OCI-LY7 (cell line): Measurements from ENCODE around the gene KDM6A. TPM values are rescaled to one million over a fixed set of nuclear protein-coding genes. Genes with fewer than 3 reads are reported as not detected.

Experiments used
- BruUV-seq: library from RNA; stranded (reverse); fragments of 400-500 nt; replicated peaks from 2 replicates; lab custom pipeline; 2021; lab: Mats Ljungman, UMichigan
- CTCF ChIA-PET: fragments of 300-600 bp; sonication (Branson Sonifier 250); formaldehyde crosslinking; loops from one replicate; lab custom pipeline; 2022; ENCODE audit warnings: antibody characterized with exemption; ENCODE audit not compliant: unreplicated experiment; lab: Charles Lee
- POLR2A ChIA-PET: fragments of 300-600 bp; sonication (Branson Sonifier 250); formaldehyde crosslinking; loops from one replicate; lab custom pipeline; 2022; ENCODE audit warnings: antibody characterized with exemption; lab: Charles Lee
- DNase-seq: peaks from one replicate; pipeline ENCODE4 v3.0.0-alpha.2; 2015; ENCODE audit warnings: low spot score
- H2AFZ ChIP-seq: fragments of 200-600 bp; sonication (generic), shearing (Covaris generic); 2 replicates; pipeline ENCODE4 v1.6.1; 2014; ENCODE audit warnings: mild to moderate bottlenecking, antibody characterized with exemption, low read length, moderate library complexity
- H3K27ac ChIP-seq: fragments of 200-600 bp; sonication (generic); 2 replicates; pipeline ENCODE4 v1.5.1; 2014; ENCODE audit warnings: mixed run types, low read depth, mild to moderate bottlenecking, moderate library complexity, low read length, inconsistent platforms; ENCODE audit not compliant: poor library complexity, severe bottlenecking
- H3K36me3 ChIP-seq: fragments of 200-600 bp; sonication (generic); 2 replicates; pipeline ENCODE4 v1.6.1; 2014; ENCODE audit warnings: mild to moderate bottlenecking, antibody characterized with exemption, low read length, moderate library complexity, mixed read lengths; ENCODE audit not compliant: insufficient read depth
- H3K4me1 ChIP-seq: fragments of 200-600 bp; sonication (generic); 2 replicates; pipeline ENCODE4 v1.5.1; 2014; ENCODE audit warnings: mild to moderate bottlenecking, low read length; ENCODE audit not compliant: insufficient read depth, poor library complexity, severe bottlenecking
- H3K4me2 ChIP-seq: fragments of 200-600 bp; sonication (generic); 2 replicates; pipeline ENCODE4 v1.6.1; 2014; ENCODE audit warnings: mild to moderate bottlenecking, low read length
- H3K4me3 ChIP-seq: fragments of 200-600 bp; sonication (generic); 2 replicates; pipeline ENCODE4 v1.5.1; 2014; ENCODE audit warnings: mild to moderate bottlenecking, low read depth, low read length; ENCODE audit not compliant: poor library complexity, severe bottlenecking
- H3K79me2 ChIP-seq: fragments of 200-600 bp; sonication (generic); 2 replicates; pipeline ENCODE4 v1.6.1; 2016; ENCODE audit warnings: low read depth, mild to moderate bottlenecking, low read length, moderate library complexity, mixed read lengths; ENCODE audit not compliant: insufficient read depth
- H3K9me2 ChIP-seq: fragments of 200-600 bp; sonication (generic); 2 replicates; pipeline ENCODE4 v1.6.1; 2016; ENCODE audit warnings: mild to moderate bottlenecking, low read length, mixed read lengths; ENCODE audit not compliant: insufficient read depth
- H3K9me3 ChIP-seq: fragments of 200-600 bp; sonication (generic); 2 replicates; pipeline ENCODE4 v1.6.1; 2014; ENCODE audit warnings: mild to moderate bottlenecking, mixed run types, low read length, mixed read lengths
- H4K20me1 ChIP-seq: fragments of 200-600 bp; sonication (generic); 2 replicates; pipeline ENCODE4 v1.6.1; 2014; ENCODE audit warnings: mild to moderate bottlenecking, antibody characterized with exemption, low read length, moderate library complexity, mixed read lengths; ENCODE audit not compliant: insufficient read depth
- EZH2phosphoT487 ChIP-seq: fragments of 200-600 bp; sonication (generic); IDR thresholded peaks from 2 replicates; pipeline ENCODE4 v1.6.1; 2018; ENCODE audit warnings: low read depth, borderline replicate concordance, mild to moderate bottlenecking, mixed run types, antibody characterized with exemption, low read length, moderate library complexity, mixed read lengths
- intact Hi-C: fragments of 100-400 bp; cut with micrococcal nuclease; formaldehyde crosslinking; loops from one replicate; pipeline ENCODE4 v1.10.0; 2022; ENCODE audit not compliant: unreplicated experiment
- total RNA-seq, 2 experiments: library from RNA; depleted of rRNA in 1 of 2; stranded (reverse); fragments of >200 nt in 1 of 2; shearing (Covaris generic) in 1 of 2; gene quantifications; 2 replicates each; pipeline ENCODE4 v1.2.3, GENCODE V29; 2014 to 2022
- TF ChIP-seq, protein P1 (sequence below): fragments of 200-600 bp; sonication (generic); conservative IDR thresholded peaks from 2 replicates; pipeline ENCODE4 v1.5.1; 2014; ENCODE audit warnings: mild to moderate bottlenecking, antibody characterized with exemption, low read length, moderate library complexity, mixed read lengths

Gene KDM6A
- total RNA-seq, 2 experiments from 2014 or later, result 20.5 to 23.4 TPM

DNA sequence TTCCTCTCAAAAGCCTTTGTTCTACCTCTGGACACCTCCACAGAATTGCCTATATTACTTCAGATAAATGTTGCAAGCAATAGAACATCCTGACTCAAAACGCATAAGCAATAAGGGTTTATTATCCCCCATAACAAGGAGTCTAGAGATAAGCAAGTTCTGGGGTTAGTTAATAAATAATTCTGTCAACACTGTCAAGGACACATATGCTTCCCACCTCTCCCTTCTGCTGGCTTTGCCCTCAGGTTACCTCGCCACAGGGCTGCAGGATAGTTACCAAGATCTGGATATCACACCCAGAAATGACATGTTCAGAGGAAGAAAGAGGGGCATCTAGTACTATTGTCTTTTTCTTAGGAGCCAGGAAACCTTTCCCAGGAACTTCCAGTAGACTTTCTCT, 43.2 kb upstream of the KDM6A start:
- Histone ChIP-seq H3K9me3 (no peaks in the 10 kb centered on the region), H3K27ac (no peak overlapping the region), H3K36me3 (no peaks in the 10 kb centered on the region), H2AFZ (no peak overlapping the region), H4K20me1 (no peaks in the 10 kb centered on the region), H3K4me1 (no peaks in the 10 kb centered on the region), H3K4me3 (no peak overlapping the region), H3K79me2 (no peaks in the 10 kb centered on the region), H3K9me2 (no peaks in the 10 kb centered on the region), H3K4me2 (no peak overlapping the region)
- TF ChIP-seq, protein P1, sequence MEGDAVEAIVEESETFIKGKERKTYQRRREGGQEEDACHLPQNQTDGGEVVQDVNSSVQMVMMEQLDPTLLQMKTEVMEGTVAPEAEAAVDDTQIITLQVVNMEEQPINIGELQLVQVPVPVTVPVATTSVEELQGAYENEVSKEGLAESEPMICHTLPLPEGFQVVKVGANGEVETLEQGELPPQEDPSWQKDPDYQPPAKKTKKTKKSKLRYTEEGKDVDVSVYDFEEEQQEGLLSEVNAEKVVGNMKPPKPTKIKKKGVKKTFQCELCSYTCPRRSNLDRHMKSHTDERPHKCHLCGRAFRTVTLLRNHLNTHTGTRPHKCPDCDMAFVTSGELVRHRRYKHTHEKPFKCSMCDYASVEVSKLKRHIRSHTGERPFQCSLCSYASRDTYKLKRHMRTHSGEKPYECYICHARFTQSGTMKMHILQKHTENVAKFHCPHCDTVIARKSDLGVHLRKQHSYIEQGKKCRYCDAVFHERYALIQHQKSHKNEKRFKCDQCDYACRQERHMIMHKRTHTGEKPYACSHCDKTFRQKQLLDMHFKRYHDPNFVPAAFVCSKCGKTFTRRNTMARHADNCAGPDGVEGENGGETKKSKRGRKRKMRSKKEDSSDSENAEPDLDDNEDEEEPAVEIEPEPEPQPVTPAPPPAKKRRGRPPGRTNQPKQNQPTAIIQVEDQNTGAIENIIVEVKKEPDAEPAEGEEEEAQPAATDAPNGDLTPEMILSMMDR, result no peak
- TF ChIP-seq EZH2phosphoT487, result no peak
- DNase-seq, result no peak
- ChIA-PET POLR2A (no interaction called here), CTCF (no interaction called here)
- intact Hi-C loops, result no loop called here
- BruUV-seq, result no TSS peak

DNA sequence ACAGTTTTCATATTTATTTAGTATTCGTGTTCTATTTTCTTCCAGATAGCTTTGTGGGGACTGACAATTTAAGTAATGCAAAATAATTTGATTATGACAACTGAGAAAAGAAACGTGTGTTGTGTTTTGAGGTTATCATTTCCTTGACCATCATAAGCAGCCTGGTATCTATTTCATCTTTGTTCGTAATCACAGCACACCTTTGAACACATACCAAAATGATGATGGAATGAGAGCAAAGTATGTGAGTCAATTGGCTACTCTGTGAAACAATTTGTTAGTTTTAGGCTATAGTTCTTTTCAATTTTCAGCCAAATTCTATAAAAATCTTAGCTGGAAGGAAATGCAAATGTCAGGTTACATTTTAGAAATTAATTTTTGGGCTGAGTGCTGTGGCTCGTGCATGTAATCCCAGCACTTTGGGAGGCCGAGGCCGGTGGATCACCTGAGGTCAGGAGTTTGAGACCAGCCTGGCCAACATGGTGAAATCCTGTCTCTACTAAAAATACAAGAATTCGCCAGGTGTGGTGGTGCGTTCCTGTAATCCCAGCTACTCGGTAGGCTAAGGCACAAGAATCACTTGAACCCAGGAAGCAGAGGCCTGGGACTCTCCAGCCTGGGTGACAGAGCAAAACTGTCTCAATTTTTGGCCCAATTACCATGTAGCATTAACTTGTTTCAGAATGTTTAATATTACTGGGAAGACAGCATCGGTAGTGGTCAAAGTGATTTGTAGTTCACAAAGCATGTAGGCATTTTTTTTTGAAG, 30.3 kb upstream of the KDM6A start:
- Histone ChIP-seq H3K4me3 (no peak overlapping the region), H2AFZ (no peak overlapping the region), H3K27ac (no peak overlapping the region), H3K4me1 (no peaks in the 10 kb centered on the region), H3K9me3 (no peaks in the 10 kb centered on the region), H3K79me2 (no peaks in the 10 kb centered on the region), H3K4me2 (no peak overlapping the region), H4K20me1 (no peaks in the 10 kb centered on the region), H3K36me3 (no peaks in the 10 kb centered on the region), H3K9me2 (no peaks in the 10 kb centered on the region)
- BruUV-seq, result no TSS peak
- no peak for DNase-seq
- intact Hi-C loops, result no loop called here
- TF ChIP-seq, protein P1, result no peak
- TF ChIP-seq EZH2phosphoT487, result no peak
- ChIA-PET CTCF (no interaction called here), POLR2A (no interaction called here)

DNA sequence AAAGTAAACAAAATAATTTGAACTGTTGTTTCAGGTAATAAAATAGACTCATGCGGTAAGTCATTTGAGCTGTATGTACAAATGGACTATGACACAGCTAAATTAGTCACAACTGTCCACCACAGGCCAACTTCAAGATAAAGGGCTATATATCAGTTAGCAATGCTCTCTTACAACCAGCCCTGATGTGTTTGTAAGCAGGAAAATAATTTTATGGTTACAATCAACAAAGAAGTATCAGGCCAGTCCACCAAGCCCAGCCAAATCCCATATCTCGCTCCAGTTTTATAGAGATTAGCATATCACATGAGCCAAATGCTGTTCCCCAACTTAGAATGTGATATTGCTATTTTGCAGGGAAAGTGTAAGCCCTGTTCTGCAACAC, 29.7 kb upstream of the KDM6A start:
- Histone ChIP-seq H3K36me3 (no peaks in the 10 kb centered on the region), H3K9me3 (no peaks in the 10 kb centered on the region), H4K20me1 (no peaks in the 10 kb centered on the region), H3K4me1 (no peaks in the 10 kb centered on the region), H3K79me2 (no peaks in the 10 kb centered on the region), H3K4me2 (no peak overlapping the region), H3K27ac (no peak overlapping the region), H3K9me2 (no peaks in the 10 kb centered on the region), H2AFZ (no peak overlapping the region), H3K4me3 (no peak overlapping the region)
- BruUV-seq, result no TSS peak
- CTCF ChIA-PET, result no interaction called here
- no peak for TF ChIP-seq EZH2phosphoT487
- TF ChIP-seq, protein P1, result no peak
- intact Hi-C loops, result no loop called here
- POLR2A ChIA-PET, result no interaction called here
- no peak for DNase-seq
